HUES6 (cell line): ENCODE data around the gene ARIH2.
A peak's percentile ranks its signal among the peaks of the same experiment; 100 is the strongest.

Experiments
- H3K27ac ChIP-seq: 2 replicates; pipeline ENCODE4 v1.7.0; 2013; ENCODE audit warnings: low read depth, mild to moderate bottlenecking, low read length, inconsistent platforms
- H3K27me3 ChIP-seq: 2 replicates; pipeline ENCODE4 v1.6.1; 2013; ENCODE audit warnings: low read length; ENCODE audit not compliant: control insufficient read depth, insufficient read depth
- H3K36me3 ChIP-seq: 2 replicates; pipeline ENCODE4 v1.6.1; 2013; ENCODE audit warnings: low read length; ENCODE audit not compliant: control insufficient read depth, insufficient read depth
- H3K4me1 ChIP-seq: 2 replicates; pipeline ENCODE4 v1.6.1; 2013; ENCODE audit warnings: low read length; ENCODE audit not compliant: control insufficient read depth, insufficient read depth
- H3K4me3 ChIP-seq: 2 replicates; pipeline ENCODE4 v1.5.1; 2013; ENCODE audit warnings: low read depth, low read length
- H3K9ac ChIP-seq: one replicate; pipeline ENCODE4 v1.6.1; 2013; ENCODE audit warnings: mild to moderate bottlenecking, low read length
- H3K9me3 ChIP-seq: 2 replicates; pipeline ENCODE4 v1.6.1; 2013; ENCODE audit warnings: low read depth, low read length; ENCODE audit not compliant: control insufficient read depth, insufficient read depth

ARIH2 gene

GRCh38 chr3:48951764-48952163 lies 33.1 kb downstream of the ARIH2 start:
- H3K9ac ChIP-seq, result no peak overlapping the region
- no peak overlapping the region for H3K27ac ChIP-seq
- no peak overlapping the region for H3K4me3 ChIP-seq
- no peaks in the 10 kb centered on the region for H3K9me3 ChIP-seq
- peaks cover 12% of the 10 kb centered on the region; the same call in 1 of the 2 replicates for H3K36me3 ChIP-seq
- peaks cover 5% of the 10 kb centered on the region for H3K4me1 ChIP-seq
- no peaks in the 10 kb centered on the region for H3K27me3 ChIP-seq

- Histone ChIP-seq H3K27me3 (no peaks in the 10 kb centered on the region), H3K9ac (no peak overlapping the region), H3K36me3 (peaks cover 17% of the 10 kb centered on the region), H3K27ac (no peak overlapping the region), H3K4me1 (peaks cover 5% of the 10 kb centered on the region), H3K4me3 (no peak overlapping the region), H3K9me3 (no peaks in the 10 kb centered on the region)
Observed at GRCh38 chr3:48952510-48953118, 34.0 kb downstream of the ARIH2 start.

- Histone ChIP-seq H3K9ac (no peak overlapping the region), H3K4me1 (0 out of 2 replicates have a peak, but pooled peaks cover 2% of the 10 kb centered on the region), H3K9me3 (no peaks in the 10 kb centered on the region), H3K36me3 (peaks cover 22% of the 10 kb centered on the region), H3K27ac (no peak overlapping the region), H3K4me3 (no peak overlapping the region), H3K27me3 (no peaks in the 10 kb centered on the region)
Observed at GRCh38 chr3:48957006-48957705, 38.5 kb downstream of the ARIH2 start.

GRCh38 chr3:48960841-48961413 lies 42.3 kb downstream of the ARIH2 start:
- Histone ChIP-seq H3K4me1 (peaks cover 18% of the 10 kb centered on the region), H3K27ac (0 out of 2 replicates have a peak overlapping the region, but pooled peaks have one; percentile 37), H3K9me3 (no peaks in the 10 kb centered on the region), H3K36me3 (peaks cover 32% of the 10 kb centered on the region), H3K4me3 (no peak overlapping the region), H3K9ac (no peak overlapping the region), H3K27me3 (no peaks in the 10 kb centered on the region)

- Histone ChIP-seq H3K4me1 (peaks cover 18% of the 10 kb centered on the region), H3K27ac (peak overlapping the region; percentile 70), H3K9ac (no peak overlapping the region), H3K27me3 (no peaks in the 10 kb centered on the region), H3K9me3 (no peaks in the 10 kb centered on the region), H3K4me3 (no peak overlapping the region), H3K36me3 (peaks cover 43% of the 10 kb centered on the region)
Observed at GRCh38 chr3:48962340-48962739, 43.7 kb downstream of the ARIH2 start.

GRCh38 chr3:48962939-48963338 lies 44.3 kb downstream of the ARIH2 start:
- no peak overlapping the region for H3K4me3 ChIP-seq
- peaks cover 18% of the 10 kb centered on the region for H3K4me1 ChIP-seq
- no peaks in the 10 kb centered on the region for H3K27me3 ChIP-seq
- peak overlapping the region; percentile 27 for H3K9ac ChIP-seq
- no peaks in the 10 kb centered on the region for H3K9me3 ChIP-seq
- H3K36me3 ChIP-seq, result peaks cover 44% of the 10 kb centered on the region
- H3K27ac ChIP-seq, result peak overlapping the region; percentile 70

- Histone ChIP-seq H3K36me3 (peaks cover 43% of the 10 kb centered on the region), H3K4me3 (0 out of 2 replicates have a peak overlapping the region, but pooled peaks have one; percentile 1), H3K9ac (peak overlapping the region; percentile 27), H3K27ac (peak overlapping the region; percentile 70), H3K9me3 (no peaks in the 10 kb centered on the region), H3K27me3 (no peaks in the 10 kb centered on the region), H3K4me1 (peaks cover 18% of the 10 kb centered on the region)
Observed at GRCh38 chr3:48963591-48963990, 44.9 kb downstream of the ARIH2 start.

- H3K4me1 ChIP-seq, result peaks cover 18% of the 10 kb centered on the region
- no peak overlapping the region for H3K27ac ChIP-seq
- H3K27me3 ChIP-seq, result no peaks in the 10 kb centered on the region
- no peaks in the 10 kb centered on the region for H3K9me3 ChIP-seq
- H3K4me3 ChIP-seq, result no peak overlapping the region
- peaks cover 69% of the 10 kb centered on the region for H3K36me3 ChIP-seq
- no peak overlapping the region for H3K9ac ChIP-seq
Observed at GRCh38 chr3:48966367-48966766, 47.7 kb downstream of the ARIH2 start.

GRCh38 chr3:48966876-48967361 lies 48.3 kb downstream of the ARIH2 start:
- H3K27ac ChIP-seq, result no peak overlapping the region
- no peaks in the 10 kb centered on the region for H3K27me3 ChIP-seq
- no peak overlapping the region for H3K4me3 ChIP-seq
- H3K9me3 ChIP-seq, result no peaks in the 10 kb centered on the region
- H3K36me3 ChIP-seq, result peaks cover 75% of the 10 kb centered on the region
- H3K9ac ChIP-seq, result no peak overlapping the region
- H3K4me1 ChIP-seq, result peaks cover 18% of the 10 kb centered on the region

GRCh38 chr3:48970586-48970985 lies 51.9 kb downstream of the ARIH2 start:
- H3K9me3 ChIP-seq, result no peaks in the 10 kb centered on the region
- H3K27me3 ChIP-seq, result no peaks in the 10 kb centered on the region
- no peaks in the 10 kb centered on the region for H3K4me1 ChIP-seq
- no peak overlapping the region for H3K27ac ChIP-seq
- no peak overlapping the region for H3K9ac ChIP-seq
- no peak overlapping the region for H3K4me3 ChIP-seq
- peaks cover 94% of the 10 kb centered on the region for H3K36me3 ChIP-seq
